HG02943 (cell line): Measurements from ENCODE around the gene RCC1.
"Not testable (repeated sequence)": the region's sequence is repeated elsewhere in the genome, so short reads cannot be mapped to it uniquely, and the experiment has no call there.

Experiments used
- ATAC-seq: cut with Tn5 transposase; IDR thresholded peaks from one replicate; pipeline ENCODE4 v1.9.1; 2021; ENCODE audit warnings: mild to moderate bottlenecking, low read depth, moderate library complexity; ENCODE audit not compliant: unreplicated experiment

RCC1 gene

DNA sequence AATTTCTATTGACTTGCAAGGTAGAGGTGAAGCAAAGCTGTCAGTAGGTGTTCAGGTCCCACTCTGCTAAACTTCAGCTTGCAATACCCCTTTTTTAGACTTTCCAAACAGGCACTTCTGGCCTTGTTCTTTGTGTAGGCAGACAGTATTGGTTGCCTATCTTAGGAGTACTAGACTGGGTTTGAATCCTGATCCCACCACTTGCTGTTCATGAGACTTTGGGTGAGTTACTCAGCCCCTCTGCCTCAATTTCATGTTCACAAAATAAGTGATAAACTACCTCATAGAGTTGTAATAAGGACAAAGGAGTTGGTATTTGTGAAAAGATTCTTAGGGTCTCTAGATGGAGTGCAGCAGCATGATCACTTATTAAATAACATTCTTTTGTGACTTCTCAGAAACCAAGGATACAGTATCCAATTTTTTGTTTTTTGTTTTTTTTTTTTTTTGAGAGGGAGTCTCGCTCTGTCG, 5.2 kb downstream of the RCC1 start:
- no peak for ATAC-seq

DNA sequence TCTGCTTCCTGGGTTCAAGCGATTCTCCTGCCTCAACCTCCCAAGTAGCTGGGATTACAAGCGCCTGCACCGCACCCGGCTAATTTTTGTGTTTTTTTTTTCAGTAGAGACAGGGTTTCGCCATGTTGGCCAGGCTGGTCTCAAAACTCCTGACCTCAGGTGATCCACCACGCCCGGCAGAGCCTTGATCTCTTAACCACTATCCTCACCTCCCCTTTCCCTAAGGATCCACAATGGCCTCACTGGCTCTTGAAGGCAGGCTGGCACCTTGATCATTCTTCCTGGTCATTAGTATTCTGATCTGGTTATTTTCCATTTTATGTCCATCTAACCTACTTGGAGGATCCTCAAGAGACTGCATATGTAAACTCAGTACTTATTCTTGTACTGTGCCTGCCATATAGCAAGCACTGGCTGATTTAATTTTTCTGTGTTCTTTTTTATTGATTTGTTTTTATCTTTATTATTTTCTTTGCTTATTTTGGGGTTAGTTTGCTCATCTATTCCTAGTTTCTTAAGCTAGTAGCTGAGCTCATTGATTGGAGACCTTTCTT, 6.3 kb downstream of the RCC1 start:
- ATAC-seq = no peak

- ATAC-seq = not testable (repeated sequence)
Observed at GRCh38 chr1:28514445-28514933, 8.6 kb downstream of the RCC1 start.

GRCh38 chr1:28516518-28516956, 10.7 kb downstream of the RCC1 start:
- no peak for ATAC-seq

DNA sequence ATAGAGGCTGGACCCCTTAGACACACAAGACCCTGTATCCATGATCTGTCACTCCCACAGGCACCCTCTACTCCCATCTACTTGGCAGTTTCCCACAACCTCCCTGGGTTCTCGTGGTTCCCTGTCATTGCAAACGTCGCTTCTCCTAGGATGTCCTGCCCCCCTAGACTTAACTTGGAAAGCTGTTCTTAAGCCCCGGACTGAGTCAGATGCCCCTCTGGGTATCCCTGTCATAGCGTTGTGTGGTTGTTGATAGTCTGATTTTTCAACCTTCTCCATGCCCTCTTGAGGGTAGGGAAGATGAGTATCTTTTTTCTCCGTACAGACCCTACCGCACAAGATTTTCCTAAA, 11.8 kb downstream of the RCC1 start:
- no peak for ATAC-seq

GRCh38 chr1:28518000-28518744, 12.3 kb downstream of the RCC1 start:
- ATAC-seq = peak; percentile 64

- no peak for ATAC-seq
Observed at GRCh38 chr1:28518745-28519341, 13.0 kb downstream of the RCC1 start.

DNA sequence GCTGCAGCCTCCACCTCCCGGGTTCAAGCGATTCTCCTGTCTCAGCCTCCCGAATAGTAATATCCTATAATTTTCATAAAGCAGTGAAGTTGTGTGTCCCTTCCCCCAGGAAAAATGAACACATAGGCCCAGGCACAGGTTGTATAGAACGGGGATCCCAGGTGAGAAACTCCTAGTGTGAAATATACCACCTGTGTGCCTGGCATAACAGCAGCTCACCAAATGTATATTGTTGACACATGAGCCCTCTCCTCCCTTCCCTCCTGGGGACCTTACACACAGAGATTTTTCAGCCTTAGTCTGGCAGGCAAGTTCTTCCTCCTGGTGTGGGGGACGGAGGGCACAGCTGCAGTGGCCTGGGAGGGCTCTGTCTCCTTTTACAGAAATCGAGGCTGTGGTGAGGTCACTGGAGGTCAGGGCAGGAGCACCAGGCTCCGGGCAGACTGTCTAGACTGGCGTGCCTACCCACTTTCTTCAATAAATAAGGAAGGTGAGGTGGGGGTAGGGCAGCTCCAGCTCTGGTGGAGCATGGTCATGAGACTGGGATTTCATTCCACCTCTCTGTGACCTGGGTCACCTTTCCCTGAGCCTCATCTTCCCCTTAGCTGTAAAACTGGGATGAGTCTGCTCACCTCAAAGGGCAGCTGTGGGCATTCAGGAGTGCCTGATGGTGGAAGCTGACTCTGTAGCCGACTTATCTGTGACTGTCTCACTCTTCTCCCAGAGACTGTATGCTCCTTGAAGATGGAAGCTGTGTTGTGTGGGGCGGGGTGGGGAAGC, 14.3 kb downstream of the RCC1 start:
- no peak for ATAC-seq

DNA sequence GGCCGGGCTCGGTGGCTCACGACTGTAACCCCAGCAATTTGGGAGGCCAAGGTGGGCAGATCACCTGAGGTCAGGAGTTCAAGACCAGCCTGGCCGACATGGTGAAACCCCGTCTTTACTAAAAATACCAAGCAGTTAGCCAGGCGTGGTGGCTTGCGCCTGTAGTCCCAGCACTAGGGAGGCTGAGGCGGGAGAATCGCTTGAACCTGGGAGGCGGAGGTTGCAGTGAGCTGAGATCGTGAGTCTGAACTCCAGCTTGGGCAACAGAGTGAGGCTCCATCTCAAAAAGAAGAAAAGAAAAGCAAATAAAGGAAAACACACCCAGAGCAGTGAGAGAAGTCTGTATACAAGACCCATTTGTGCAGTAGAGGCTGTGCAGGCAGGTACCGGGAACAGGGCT, 15.0 kb downstream of the RCC1 start:
- not testable (repeated sequence) for ATAC-seq

GRCh38 chr1:28521502-28522164, 15.8 kb downstream of the RCC1 start:
- ATAC-seq = no peak

GRCh38 chr1:28522537-28522936, 16.7 kb downstream of the RCC1 start:
- ATAC-seq = not testable (repeated sequence)

DNA sequence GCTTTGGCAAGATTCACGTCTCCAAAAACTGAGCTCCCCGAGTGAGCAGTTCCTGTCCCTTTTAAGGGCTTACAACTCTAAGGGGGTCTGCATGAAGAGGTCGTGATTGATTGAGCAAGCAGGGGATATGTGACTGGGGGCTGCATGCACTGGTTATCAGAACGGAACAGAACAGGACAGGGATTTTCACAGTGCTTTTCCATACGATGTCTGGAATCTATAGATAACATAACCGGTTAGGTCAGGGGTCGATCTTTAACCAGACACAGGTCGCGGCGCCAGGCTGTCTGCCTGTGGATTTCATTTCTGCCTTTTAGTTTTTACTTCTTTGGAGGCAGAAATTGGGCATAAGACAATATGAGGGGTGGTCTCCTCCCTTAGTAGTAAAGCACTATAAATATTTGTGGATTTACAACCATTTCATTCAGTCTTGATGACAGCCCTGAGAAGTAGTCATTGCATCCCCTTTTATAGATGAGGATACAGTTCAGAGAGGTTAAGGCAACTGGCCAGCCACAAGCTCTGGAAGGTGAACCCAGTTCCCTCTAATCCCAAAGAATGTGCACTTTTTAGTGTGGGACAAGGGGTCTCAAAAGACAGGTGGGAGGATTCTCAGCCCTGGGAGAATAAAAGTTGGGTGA, 19.3 kb downstream of the RCC1 start:
- not testable (repeated sequence) for ATAC-seq

GRCh38 chr1:28526886-28527285, 21.0 kb downstream of the RCC1 start:
- no peak for ATAC-seq

GRCh38 chr1:28530456-28530855, 24.6 kb downstream of the RCC1 start:
- ATAC-seq = no peak

- ATAC-seq = no peak
Observed at GRCh38 chr1:28534671-28535070, 28.8 kb downstream of the RCC1 start.

- no peak for ATAC-seq
Observed at GRCh38 chr1:28535180-28535579, 29.3 kb downstream of the RCC1 start.

- no peak for ATAC-seq
Observed at GRCh38 chr1:28537457-28538199, 31.8 kb downstream of the RCC1 start.

- no peak for ATAC-seq
Observed at GRCh38 chr1:28538286-28538685, 32.4 kb downstream of the RCC1 start.

DNA sequence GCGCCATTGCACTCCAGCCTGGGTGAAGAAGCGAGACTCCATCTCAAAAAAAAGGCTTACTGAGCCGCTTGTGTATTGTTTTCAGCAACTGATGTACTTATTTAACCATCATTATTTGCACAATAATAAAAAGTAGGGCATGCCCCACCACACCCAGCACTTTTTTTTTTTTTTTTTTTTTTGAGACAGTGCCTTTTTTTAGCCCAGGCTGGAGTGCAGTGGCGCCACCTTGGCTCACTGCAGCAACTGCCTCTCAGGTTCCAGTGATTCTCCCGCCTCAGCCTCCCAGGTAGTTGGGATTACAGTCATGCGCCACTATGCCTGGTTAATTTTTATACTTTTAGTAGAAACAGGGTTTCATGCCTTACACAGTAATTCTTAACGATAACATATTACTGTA, 34.8 kb downstream of the RCC1 start:
- ATAC-seq = no peak
